DND-41 (cell line): ENCODE measurements around the gene TPD52L1.

Experiments used
- EZH2 ChIP-seq: IDR thresholded peaks from 3 replicates; pipeline ENCODE4 v1.6.1; 2012; ENCODE audit warnings: borderline replicate concordance, low read depth, mild to moderate bottlenecking, moderate library complexity, low read length, inconsistent platforms; ENCODE audit not compliant: severe bottlenecking
- TF ChIP-seq, protein P1 (sequence below): IDR thresholded peaks from 2 replicates; pipeline ENCODE4 v1.5.1; 2012; ENCODE audit warnings: borderline replicate concordance, low read length, moderate library complexity, mild to moderate bottlenecking; ENCODE audit not compliant: poor library complexity, severe bottlenecking; ENCODE audit errors: extremely low read depth

DNA sequence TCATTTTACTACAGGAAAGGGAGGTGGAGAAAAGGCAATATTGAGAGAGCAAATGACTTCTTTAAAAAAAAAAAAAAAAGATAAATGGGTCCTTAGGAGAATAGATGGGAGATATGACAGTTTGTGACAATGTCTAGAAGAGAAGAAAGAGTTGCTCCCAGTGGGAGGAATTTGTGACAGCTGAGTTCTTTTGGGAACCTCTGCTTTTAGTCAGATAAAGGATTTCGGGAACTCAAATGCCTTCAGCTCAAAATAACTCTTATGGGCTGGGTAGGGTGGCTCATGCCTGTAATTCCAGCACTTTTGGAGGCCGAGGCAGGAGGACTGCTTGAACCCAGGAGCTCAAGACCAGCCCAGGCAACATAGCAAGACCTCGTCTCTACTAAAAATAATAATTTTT is 13.1 kb downstream of the TPD52L1 start:
- TF ChIP-seq, protein P1, sequence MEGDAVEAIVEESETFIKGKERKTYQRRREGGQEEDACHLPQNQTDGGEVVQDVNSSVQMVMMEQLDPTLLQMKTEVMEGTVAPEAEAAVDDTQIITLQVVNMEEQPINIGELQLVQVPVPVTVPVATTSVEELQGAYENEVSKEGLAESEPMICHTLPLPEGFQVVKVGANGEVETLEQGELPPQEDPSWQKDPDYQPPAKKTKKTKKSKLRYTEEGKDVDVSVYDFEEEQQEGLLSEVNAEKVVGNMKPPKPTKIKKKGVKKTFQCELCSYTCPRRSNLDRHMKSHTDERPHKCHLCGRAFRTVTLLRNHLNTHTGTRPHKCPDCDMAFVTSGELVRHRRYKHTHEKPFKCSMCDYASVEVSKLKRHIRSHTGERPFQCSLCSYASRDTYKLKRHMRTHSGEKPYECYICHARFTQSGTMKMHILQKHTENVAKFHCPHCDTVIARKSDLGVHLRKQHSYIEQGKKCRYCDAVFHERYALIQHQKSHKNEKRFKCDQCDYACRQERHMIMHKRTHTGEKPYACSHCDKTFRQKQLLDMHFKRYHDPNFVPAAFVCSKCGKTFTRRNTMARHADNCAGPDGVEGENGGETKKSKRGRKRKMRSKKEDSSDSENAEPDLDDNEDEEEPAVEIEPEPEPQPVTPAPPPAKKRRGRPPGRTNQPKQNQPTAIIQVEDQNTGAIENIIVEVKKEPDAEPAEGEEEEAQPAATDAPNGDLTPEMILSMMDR = no peak
- no peak for TF ChIP-seq EZH2
